H1 (cell line): ENCODE results near the gene ADAMTS15. TPM values are rescaled to one million over a fixed set of nuclear protein-coding genes. Genes with fewer than 3 reads are reported as not detected.

ENCODE experiments used
- BACH1 ChIP-seq: IDR thresholded peaks from 2 replicates; pipeline ENCODE4 v1.6.1; 2012; ENCODE audit warnings: low read length, improper control_type of control experiment
- HDAC2 ChIP-seq, 2 experiments: fragments of 300-600 bp in 1 of 2; sonication (generic) in 1 of 2; IDR thresholded peaks; 2 replicates each; pipeline ENCODE4 v1.6.1; 2011 to 2012; ENCODE audit warnings: low read depth in 2 of 2, low read length in 2 of 2, mild to moderate bottlenecking in 2 of 2, moderate library complexity in 2 of 2, borderline replicate concordance in 1 of 2, inconsistent platforms in 1 of 2
- RAD21 ChIP-seq, 2 experiments: IDR thresholded peaks in 1 of 2; conservative IDR thresholded peaks in 1 of 2; 2 replicates each; pipeline ENCODE4 v1.6.1; 2011; ENCODE audit warnings: low read depth in 2 of 2, low read length in 2 of 2, improper control_type of control experiment in 1 of 2, inconsistent platforms in 1 of 2, mild to moderate bottlenecking in 1 of 2, moderate library complexity in 1 of 2
- RFX5 ChIP-seq: IDR thresholded peaks from 2 replicates; pipeline ENCODE4 v1.6.1; 2011; ENCODE audit warnings: low read depth, low read length, improper control_type of control experiment, borderline replicate concordance
- SIRT6 ChIP-seq: IDR thresholded peaks from one replicate; pipeline ENCODE4 v1.7.1; 2012; ENCODE audit warnings: low read length, inconsistent platforms
- polyA plus RNA-seq, 7 experiments: library from polyadenylated mRNA; depleted of rRNA in 3 of 7; stranded (reverse) in 5 of 7; unstranded in 2 of 7; fragments of >200 nt in 5 of 7; fragments of 200-250 nt in 2 of 7; gene quantifications; 1 replicate in 5 of 7; 2 replicates in 1 of 7; 4 replicates in 1 of 7; pipeline versions ENCODE4 v1.2.1 to v1.2.3, GENCODE V29; 2011 to 2013; ENCODE audit warnings: missing spikeins in 2 of 7, mixed read lengths in 2 of 7
- total RNA-seq: library from RNA; stranded (reverse); fragmentation: NEBNext Ultra II Directional; extraction: Animal tissue kit (Norgen Biotek cat#: 25700); gene quantifications from 2 replicates; pipeline ENCODE4 v1.2.1, GENCODE V29; 2021

Gene ADAMTS15
- total and polyA plus RNA-seq, 2 of the 8 experiments (the other 6 are each of a cell fraction or from before 2014, with no cell fraction given): 1.7 to 4.7 TPM

GRCh38 chr11:130508913-130509312, 60.5 kb downstream of the ADAMTS15 start (continued):
- no peak for TF ChIP-seq BACH1
- TF ChIP-seq SIRT6: no peak
- TF ChIP-seq HDAC2 (IDR thresholded peaks at IDR 0.05; ENCODE audit: borderline replicate concordance in 1 of 2, low read depth in 2 of 2, low read length in 2 of 2): no peak
- no peak for TF ChIP-seq RAD21 (IDR thresholded peaks at IDR 0.05 in 1 of 2, conservative IDR thresholded peaks at IDR 0.05 in 1 of 2; ENCODE audit: low read depth in 2 of 2, low read length in 2 of 2)
- TF ChIP-seq RFX5: no peak
